Progenitor cell of endocrine pancreas (in vitro differentiated cells): Measurements from ENCODE around the gene PRKD1. TPM values are rescaled to one million over a fixed set of nuclear protein-coding genes. Genes with fewer than 3 reads are reported as not detected.
A peak's percentile ranks its signal among the peaks of the same experiment; 100 is the strongest.

Source experiments
- DNase-seq: peaks from one replicate; pipeline ENCODE4 v3.0.0; 2021; ENCODE audit warnings: low spot score; ENCODE audit not compliant: unreplicated experiment
- H3K27ac Mint-ChIP-seq: 2 replicates; pipeline ENCODE4 v1.8.0; 2021; ENCODE audit warnings: mild to moderate bottlenecking, moderate library complexity, mixed read lengths
- H3K27me3 Mint-ChIP-seq: 2 replicates; pipeline ENCODE4 v1.8.0; 2021; ENCODE audit warnings: mixed read lengths
- H3K36me3 Mint-ChIP-seq: 2 replicates; pipeline ENCODE4 v1.8.0; 2022; ENCODE audit warnings: mixed read lengths; ENCODE audit not compliant: insufficient read depth
- H3K4me1 Mint-ChIP-seq: 2 replicates; pipeline ENCODE4 v1.8.0; 2021; ENCODE audit warnings: low read depth, mixed read lengths
- H3K4me3 Mint-ChIP-seq: 2 replicates; pipeline ENCODE4 v1.8.0; 2021; ENCODE audit warnings: low read depth, mild to moderate bottlenecking, moderate library complexity, mixed read lengths
- H3K9me3 Mint-ChIP-seq: 2 replicates; pipeline ENCODE4 v1.8.0; 2021; ENCODE audit warnings: low read depth, mixed read lengths
- CTCF ChIP-seq: fragments of 200-600 bp; sonication (generic); IDR thresholded peaks from one replicate; pipeline ENCODE4 v1.5.0; 2021; ENCODE audit warnings: antibody characterized with exemption, mild to moderate bottlenecking; ENCODE audit not compliant: unreplicated experiment
- total RNA-seq: library from RNA; stranded (reverse); gene quantifications from 2 replicates; pipeline ENCODE4 v1.2.1, GENCODE V29; 2021

Gene PRKD1
- total RNA-seq, 1 donor from 2014 or later: 23.6 TPM

GRCh38 chr14:29672831-29673230 lies 254.8 kb downstream of the PRKD1 start:
- Mint-ChIP-seq H3K27me3 (no peaks in the 10 kb centered on the region), H3K27ac (no peak overlapping the region), H3K4me1 (peaks cover 14% of the 10 kb centered on the region), H3K36me3 (peaks cover 1% of the 10 kb centered on the region), H3K9me3 (no peaks in the 10 kb centered on the region), H3K4me3 (no peak overlapping the region)
- DNase-seq: no peak
- TF ChIP-seq CTCF: no peak

- Mint-ChIP-seq H3K27me3 (no peaks in the 10 kb centered on the region), H3K4me3 (no peak overlapping the region), H3K4me1 (peaks cover 14% of the 10 kb centered on the region), H3K9me3 (no peaks in the 10 kb centered on the region), H3K27ac (peak overlapping the region; percentile 12), H3K36me3 (peaks cover 1% of the 10 kb centered on the region)
- TF ChIP-seq CTCF: no peak
- no peak for DNase-seq
Observed at GRCh38 chr14:29671034-29671433, 256.6 kb downstream of the PRKD1 start.

- H3K9me3 Mint-ChIP-seq: no peaks in the 10 kb centered on the region
- no peaks in the 10 kb centered on the region for H3K27me3 Mint-ChIP-seq
- H3K36me3 Mint-ChIP-seq: peaks cover 8% of the 10 kb centered on the region
- peaks cover 14% of the 10 kb centered on the region for H3K4me1 Mint-ChIP-seq
- no peak for TF ChIP-seq CTCF
- no peak overlapping the region for H3K4me3 Mint-ChIP-seq
- H3K27ac Mint-ChIP-seq: no peak overlapping the region
- DNase-seq: no peak
Observed at GRCh38 chr14:29668201-29668600, 259.4 kb downstream of the PRKD1 start.

- H3K9me3 Mint-ChIP-seq: no peaks in the 10 kb centered on the region
- H3K4me1 Mint-ChIP-seq: peaks cover 6% of the 10 kb centered on the region
- no peaks in the 10 kb centered on the region for H3K27me3 Mint-ChIP-seq
- no peak for TF ChIP-seq CTCF
- no peak for DNase-seq
- H3K36me3 Mint-ChIP-seq: peaks cover 8% of the 10 kb centered on the region
- no peak overlapping the region for H3K27ac Mint-ChIP-seq
- H3K4me3 Mint-ChIP-seq: no peak overlapping the region
Observed at GRCh38 chr14:29664515-29664914, 263.1 kb downstream of the PRKD1 start.

- H3K27ac Mint-ChIP-seq: no peak overlapping the region
Observed at GRCh38 chr14:29663281-29663801, 264.3 kb downstream of the PRKD1 start.

More at GRCh38 chr14:29663281-29663801, 264.3 kb downstream of the PRKD1 start:
- H3K4me3 Mint-ChIP-seq: no peak overlapping the region
- H3K4me1 Mint-ChIP-seq: peaks cover 2% of the 10 kb centered on the region
- no peaks in the 10 kb centered on the region for H3K27me3 Mint-ChIP-seq
- H3K9me3 Mint-ChIP-seq: no peaks in the 10 kb centered on the region
- no peak for DNase-seq
- H3K36me3 Mint-ChIP-seq: peaks cover 8% of the 10 kb centered on the region
- TF ChIP-seq CTCF: no peak
